ENCODE results near the gene CAMK1D.

DNA sequence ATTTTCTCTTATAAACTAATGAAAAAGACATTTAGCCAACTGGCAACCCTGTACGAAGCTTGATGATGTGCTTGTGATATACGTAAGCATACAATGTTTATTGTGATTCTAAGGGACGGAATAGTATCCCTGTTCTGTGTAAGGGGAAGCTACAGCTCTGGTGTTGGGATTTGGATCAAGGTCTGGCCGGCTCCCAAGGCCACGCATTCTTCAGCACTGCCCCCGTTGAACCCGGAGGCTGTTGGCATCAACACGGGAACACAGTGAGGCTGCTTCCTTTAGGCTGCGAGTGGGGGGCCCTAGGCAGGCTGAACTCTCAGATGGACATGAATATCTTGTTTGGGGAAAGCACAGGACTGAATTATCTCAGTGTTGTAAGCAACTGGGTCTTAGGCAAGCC, 180.6 kb downstream of the CAMK1D start:
- TF ChIP-seq, protein P1, sequence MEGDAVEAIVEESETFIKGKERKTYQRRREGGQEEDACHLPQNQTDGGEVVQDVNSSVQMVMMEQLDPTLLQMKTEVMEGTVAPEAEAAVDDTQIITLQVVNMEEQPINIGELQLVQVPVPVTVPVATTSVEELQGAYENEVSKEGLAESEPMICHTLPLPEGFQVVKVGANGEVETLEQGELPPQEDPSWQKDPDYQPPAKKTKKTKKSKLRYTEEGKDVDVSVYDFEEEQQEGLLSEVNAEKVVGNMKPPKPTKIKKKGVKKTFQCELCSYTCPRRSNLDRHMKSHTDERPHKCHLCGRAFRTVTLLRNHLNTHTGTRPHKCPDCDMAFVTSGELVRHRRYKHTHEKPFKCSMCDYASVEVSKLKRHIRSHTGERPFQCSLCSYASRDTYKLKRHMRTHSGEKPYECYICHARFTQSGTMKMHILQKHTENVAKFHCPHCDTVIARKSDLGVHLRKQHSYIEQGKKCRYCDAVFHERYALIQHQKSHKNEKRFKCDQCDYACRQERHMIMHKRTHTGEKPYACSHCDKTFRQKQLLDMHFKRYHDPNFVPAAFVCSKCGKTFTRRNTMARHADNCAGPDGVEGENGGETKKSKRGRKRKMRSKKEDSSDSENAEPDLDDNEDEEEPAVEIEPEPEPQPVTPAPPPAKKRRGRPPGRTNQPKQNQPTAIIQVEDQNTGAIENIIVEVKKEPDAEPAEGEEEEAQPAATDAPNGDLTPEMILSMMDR (IDR thresholded peaks at IDR 0.05), result no peak
- no peak for TF ChIP-seq POLR2A (IDR thresholded peaks at IDR 0.05)
- TF ChIP-seq POLR2AphosphoS5 (IDR thresholded peaks at IDR 0.05), result no peak
- TF ChIP-seq EP300 (IDR thresholded peaks at IDR 0.05; ENCODE audit: low read depth), result no peak
